ENCODE results near the gene SHFL.
A peak's percentile ranks its signal among the peaks of the same experiment; 100 is the strongest.

SHFL gene

GRCh38 chr19:10110076-10110971, 24.2 kb downstream of the SHFL start:
- no peak for DNase-seq

- DNase-seq: no peak
Observed at GRCh38 chr19:10110972-10111317, 24.8 kb downstream of the SHFL start.

- no peak for DNase-seq
Observed at GRCh38 chr19:10111405-10111811, 25.3 kb downstream of the SHFL start, which contains the start of gene P2RY11. Gene P2RY11, plus strand, starts transcription at chr19:10111693. Its CDS starts 29 bp downstream, at chr19:10111722.

GRCh38 chr19:10112037-10112761, 26.1 kb downstream of the SHFL start:
- DNase-seq: no peak

- peak; percentile 46 for DNase-seq
Observed at GRCh38 chr19:10112895-10113591, 26.9 kb downstream of the SHFL start.

DNA sequence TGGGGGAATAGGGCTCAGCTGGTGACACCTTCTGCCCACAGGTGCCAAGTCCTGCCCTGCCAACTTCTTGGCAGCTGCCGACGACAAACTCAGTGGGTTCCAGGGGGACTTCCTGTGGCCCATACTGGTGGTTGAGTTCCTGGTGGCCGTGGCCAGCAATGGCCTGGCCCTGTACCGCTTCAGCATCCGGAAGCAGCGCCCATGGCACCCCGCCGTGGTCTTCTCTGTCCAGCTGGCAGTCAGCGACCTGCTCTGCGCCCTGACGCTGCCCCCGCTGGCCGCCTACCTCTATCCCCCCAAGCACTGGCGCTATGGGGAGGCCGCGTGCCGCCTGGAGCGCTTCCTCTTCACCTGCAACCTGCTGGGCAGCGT, 27.5 kb downstream of the SHFL start:
- no peak for DNase-seq

GRCh38 chr19:10113964-10114650, 28.0 kb downstream of the SHFL start:
- no peak for DNase-seq

DNA sequence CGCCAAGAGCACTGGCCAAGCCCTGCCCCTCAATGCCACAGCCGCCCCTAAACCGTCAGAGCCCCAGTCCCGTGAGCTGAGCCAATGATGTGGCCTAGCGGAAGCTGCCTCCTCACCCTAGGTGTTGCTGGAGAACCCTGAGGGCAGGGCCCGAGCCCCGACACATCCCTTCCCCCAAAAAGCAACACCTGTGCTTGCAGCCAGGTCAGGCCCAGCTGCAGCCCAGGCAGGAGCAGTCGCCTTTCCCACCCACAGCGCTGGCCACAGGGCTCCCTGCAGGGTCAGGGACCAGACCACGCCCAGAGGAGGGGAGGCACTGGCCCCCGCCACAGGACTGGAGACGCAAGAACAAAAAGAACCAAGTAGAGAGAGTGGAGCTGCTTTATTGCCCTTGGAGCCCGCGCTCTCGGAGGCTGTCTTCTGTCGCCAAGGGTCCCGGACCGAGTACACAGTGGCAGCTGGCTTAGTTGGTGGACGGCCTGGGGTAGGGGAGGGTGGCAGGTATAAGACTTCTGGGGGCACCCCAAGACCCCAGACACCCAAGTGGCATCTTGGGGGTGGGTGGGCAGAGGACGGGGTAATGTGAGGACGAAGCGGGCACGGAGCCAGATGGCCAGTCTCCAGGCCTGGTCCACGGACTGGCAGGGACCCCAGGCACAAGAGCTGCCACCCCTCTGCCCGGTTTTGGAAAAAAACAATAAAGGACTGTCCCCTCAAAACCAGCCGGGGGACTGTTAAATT, 28.7 kb downstream of the SHFL start:
- DNase-seq: no peak

DNA sequence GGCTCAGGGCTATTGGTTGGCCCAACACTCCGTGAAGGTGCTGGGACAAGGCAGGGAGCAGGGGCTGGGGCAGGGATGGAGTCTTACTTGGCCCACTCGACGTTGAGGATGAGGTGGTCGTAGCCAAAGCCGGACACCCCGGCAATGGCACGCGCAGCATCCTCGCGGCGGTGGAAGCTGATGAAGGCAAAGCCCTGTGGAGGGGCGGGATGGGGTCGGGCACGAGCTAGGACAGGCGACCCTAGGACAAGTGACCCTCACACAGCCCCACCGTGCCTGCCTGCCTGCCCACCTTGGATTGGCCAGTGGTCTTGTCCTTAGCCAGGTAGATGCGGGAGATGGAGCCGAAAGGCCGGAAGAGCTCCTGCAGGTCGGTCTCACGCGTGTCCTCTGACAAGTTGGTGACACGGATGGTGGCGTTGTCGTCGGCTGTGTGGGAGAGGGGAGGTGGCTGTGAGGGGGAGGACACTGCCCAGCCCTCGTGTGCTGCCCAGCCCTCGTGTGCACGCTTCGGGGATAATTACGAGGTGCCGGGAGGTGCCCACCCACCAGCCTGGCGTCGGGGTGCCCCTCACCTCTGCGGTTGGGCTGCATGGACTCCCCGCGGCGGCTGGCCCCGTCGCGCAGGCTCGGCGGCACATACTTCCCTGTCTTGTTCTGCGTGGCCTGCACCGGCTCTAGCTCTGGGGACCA, 29.4 kb downstream of the SHFL start:
- no peak for DNase-seq

DNA sequence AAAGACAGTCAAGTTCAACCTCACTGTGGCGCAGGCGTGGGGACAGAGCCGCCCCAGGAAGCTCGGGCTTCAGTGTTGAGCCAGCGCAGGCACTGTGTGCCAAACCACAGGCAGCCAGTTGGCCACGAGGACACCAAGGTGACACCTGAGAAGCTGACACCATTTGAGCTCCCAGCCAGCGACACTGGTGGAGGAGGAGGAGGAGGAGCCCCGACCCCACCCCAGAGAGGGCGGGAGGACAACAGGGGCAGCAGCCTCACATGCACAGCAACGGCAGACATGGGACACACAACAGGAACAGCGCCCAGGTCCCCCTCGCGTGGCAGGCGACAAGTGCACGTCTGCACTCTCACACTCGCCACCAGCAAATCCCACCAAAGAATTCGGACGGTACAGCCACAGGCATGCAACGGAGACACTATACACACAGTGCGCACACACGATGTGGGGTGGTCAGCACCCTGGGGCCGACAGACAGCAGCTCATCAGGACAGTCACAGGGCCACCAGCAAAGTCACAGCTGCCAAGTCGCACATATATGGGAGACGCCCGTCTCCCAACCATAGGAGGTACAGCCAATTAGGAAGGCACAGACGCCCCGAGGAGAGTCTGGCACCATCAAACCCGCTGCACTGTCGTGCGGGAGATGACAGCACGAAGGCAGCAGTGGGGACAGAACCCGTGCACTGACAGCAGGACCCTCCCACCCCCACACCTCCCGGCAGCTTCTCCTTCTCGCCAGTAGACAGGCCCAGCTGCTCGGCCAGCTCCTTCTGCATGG, 30.2 kb downstream of the SHFL start:
- DNase-seq: no peak

GRCh38 chr19:10116866-10117616, 30.9 kb downstream of the SHFL start:
- no peak for DNase-seq

GRCh38 chr19:10118960-10119359, 32.8 kb downstream of the SHFL start:
- DNase-seq: no peak

- no peak for DNase-seq
Observed at GRCh38 chr19:10120538-10121189, 34.5 kb downstream of the SHFL start.

GRCh38 chr19:10122045-10122444, 35.9 kb downstream of the SHFL start:
- no peak for DNase-seq

DNA sequence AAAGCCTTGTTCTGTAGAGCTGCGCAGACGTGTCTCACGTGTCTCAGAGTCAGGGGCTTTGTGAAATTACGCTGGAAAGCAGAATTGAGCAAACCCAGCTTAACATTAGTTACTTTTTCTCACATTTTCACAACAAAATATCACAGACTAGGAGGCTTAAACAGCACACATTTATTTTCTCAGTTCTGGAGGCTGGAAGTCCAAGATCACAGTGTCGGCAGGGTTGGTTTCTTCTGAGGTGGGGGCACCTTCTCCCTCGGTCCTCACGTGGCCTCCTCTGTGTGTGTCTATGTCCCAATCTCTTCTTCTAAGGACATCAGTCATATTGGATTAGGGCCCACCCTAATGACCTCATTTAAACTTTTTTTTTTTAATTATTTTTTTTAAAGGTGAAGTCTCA, 38.3 kb downstream of the SHFL start:
- DNase-seq: no peak

DNA sequence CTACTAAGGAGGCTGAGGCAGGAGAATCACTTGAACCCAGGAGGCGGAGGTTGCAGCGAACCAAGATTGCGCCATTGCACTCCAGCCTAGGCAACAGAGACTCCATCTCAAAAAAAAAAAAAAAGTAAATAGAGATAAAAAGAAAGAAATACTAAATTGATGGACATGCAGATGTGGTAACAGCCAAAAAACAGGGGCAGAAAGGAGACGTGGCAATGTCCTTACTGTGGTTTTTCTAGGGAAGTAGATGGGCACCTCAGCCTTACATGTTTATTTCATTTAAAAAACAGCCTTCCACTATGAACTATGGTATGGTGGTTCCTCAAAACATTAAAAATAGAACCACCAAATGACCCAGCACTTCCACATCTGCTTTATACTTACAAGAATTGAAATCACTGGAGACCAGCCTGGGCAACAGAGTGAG, 40.1 kb downstream of the SHFL start:
- no peak for DNase-seq

- DNase-seq: no peak
Observed at GRCh38 chr19:10132905-10133304, 46.8 kb downstream of the SHFL start.

GRCh38 chr19:10133596-10133995, 47.5 kb downstream of the SHFL start:
- DNase-seq: no peak

GRCh38 chr19:10134040-10134439, 47.9 kb downstream of the SHFL start:
- no peak for DNase-seq

All from NCI-H1105 (cell line).